HFF-Myc (cell line): Measurements from ENCODE around the gene MED15.
"Not testable (repeated sequence)": the region's sequence is repeated elsewhere in the genome, so short reads cannot be mapped to it uniquely, and the experiment has no call there.

Experiments
- DNase-seq: peaks from one replicate; pipeline ENCODE4 v3.0.0-alpha.2; 2011; ENCODE audit warnings: low read depth; ENCODE audit errors: extremely low read depth
- H3K4me3 ChIP-seq: replicated peaks from 2 replicates; pipeline ENCODE4 v1.5.1; 2011; ENCODE audit warnings: low read depth, mild to moderate bottlenecking, control low read depth, low read length
- TF ChIP-seq, protein P1 (sequence below): IDR thresholded peaks from 2 replicates; pipeline ENCODE4 v1.5.1; 2012; ENCODE audit warnings: mild to moderate bottlenecking, low read depth, low read length, control low read depth; ENCODE audit errors: missing control alignments

The MED15 gene

DNA sequence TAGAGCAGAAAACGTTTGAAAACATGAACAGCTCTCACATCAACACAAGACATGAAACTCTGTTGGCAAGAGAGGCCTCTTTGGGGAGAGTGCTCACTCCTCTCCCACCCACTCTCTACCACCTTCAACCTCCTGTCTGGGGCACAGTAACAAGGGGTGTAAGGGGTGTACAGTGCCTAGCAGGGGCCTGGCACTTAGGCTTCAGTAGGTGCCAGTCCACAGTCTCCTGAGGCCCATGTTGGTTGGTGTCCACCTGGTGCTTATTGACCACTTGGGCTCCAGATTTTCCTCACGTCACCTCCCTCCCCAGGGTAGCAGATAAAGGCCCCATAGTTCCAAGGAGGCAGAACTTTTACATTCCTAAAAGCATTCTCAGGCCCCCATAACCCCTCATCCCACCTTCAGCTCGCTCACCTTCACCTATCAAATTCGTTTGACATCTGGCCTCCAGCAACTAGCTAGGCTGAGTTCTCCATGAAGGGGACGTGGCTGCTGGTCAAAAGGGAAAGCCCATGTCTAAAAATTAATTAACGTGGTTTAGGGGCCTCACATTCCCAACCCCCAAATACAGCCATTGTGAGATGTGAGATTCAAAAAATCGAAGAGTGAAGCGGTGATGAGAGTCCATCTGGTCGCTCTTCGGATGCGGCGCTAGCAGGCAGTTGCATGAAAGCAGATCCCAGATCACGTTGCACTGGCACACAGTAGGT is 712 bp upstream of the MED15 start:
- DNase-seq, result no peak
- H3K4me3 ChIP-seq, result peak overlapping the region; percentile 97
- TF ChIP-seq, protein P1, sequence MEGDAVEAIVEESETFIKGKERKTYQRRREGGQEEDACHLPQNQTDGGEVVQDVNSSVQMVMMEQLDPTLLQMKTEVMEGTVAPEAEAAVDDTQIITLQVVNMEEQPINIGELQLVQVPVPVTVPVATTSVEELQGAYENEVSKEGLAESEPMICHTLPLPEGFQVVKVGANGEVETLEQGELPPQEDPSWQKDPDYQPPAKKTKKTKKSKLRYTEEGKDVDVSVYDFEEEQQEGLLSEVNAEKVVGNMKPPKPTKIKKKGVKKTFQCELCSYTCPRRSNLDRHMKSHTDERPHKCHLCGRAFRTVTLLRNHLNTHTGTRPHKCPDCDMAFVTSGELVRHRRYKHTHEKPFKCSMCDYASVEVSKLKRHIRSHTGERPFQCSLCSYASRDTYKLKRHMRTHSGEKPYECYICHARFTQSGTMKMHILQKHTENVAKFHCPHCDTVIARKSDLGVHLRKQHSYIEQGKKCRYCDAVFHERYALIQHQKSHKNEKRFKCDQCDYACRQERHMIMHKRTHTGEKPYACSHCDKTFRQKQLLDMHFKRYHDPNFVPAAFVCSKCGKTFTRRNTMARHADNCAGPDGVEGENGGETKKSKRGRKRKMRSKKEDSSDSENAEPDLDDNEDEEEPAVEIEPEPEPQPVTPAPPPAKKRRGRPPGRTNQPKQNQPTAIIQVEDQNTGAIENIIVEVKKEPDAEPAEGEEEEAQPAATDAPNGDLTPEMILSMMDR, result no peak

DNA sequence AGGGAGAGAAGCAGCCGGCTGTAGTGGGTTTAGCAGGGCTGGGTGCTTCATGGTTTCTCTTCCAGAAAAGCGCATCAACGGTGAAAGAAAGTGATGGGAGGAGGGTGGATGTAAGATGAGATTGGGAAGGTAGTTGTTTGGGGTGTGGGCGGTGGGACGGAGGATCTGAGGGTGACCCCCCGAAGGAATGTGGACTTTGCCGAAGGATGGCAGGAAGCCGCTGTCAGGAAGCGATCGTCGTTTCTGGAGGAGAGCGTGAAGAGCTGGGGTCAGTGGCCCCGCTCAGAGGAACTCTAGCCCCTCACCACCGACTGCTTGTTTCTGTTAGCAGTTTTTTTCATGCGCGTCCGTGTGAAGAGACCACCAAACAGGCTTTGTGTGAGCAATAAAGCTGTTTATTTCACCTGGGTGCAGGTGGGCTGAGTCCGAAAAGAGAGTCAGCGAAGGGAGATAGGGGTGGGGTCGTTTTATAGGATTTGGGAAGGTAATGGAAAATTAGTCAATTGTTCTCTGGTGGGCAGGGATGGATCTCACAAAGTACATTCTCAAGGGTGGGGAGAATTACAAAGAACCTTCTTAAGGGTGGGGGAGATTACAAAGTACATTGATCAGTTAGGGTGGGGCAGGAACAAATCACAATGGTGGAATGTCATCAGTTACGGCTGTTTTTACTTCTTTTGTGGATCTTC is 801 bp downstream of the MED15 start:
- DNase-seq, result not testable (repeated sequence)
- peak overlapping the region; percentile 97 for H3K4me3 ChIP-seq

DNA sequence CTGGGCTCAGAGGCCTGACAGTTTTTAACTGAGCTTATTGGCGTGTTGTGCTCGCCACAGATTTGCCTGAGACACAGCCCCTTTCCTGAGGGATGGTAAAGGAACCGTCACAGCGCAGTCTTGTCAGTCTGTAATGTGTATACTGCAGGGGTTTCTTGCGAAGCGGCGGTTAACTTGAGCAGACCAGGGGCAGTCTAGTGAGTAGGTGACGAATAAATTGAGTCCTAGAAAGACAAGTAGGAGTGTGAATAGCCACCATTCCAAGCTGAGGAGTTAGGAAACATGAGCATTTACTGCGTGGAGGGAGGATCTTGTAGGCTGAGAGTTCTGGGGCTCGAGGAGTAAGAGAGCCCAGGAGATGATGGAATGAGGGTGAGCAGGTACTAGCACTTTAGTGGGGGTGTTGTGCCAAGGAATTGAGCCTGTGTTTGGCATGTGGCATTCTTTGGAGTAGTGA is 1.4 kb downstream of the MED15 start:
- DNase-seq, result no peak
- H3K4me3 ChIP-seq, result peak overlapping the region; percentile 97
- TF ChIP-seq, protein P1, result no peak

DNA sequence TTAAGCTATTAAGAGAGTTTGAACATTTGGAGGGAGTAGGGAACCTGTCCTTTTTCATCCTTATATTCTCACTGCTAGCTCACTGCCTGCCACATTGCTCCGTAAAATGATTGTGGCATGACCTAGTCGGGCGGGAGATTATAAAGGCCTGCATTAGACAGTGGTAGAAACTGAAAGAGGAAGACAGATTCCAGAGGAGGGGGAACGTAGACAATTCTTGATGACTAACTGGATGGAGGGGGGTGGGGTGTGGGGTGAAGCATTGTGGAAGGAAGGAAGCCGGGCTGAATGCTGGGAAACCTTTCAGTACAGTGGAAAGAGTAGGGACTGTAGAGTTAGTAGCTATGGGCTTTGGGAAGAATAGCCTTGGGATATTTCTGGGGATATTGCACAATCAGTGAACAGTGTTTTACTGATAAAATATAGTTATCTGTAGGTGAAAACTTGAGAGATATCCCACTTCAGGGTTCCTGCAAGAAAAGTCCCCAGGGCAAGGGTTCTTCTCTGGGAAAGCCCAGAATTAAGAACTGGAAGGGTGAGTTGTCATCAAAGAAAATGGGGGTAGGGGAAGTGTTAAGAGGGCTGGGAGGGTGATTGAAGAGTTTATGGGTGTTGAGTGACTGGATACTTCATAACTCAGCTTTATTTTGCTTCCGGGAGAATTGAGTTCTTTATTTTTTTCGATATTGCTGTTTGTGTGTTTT is 2.1 kb downstream of the MED15 start:
- TF ChIP-seq, protein P1, result no peak
- peak; percentile 78 for DNase-seq
- peak overlapping the region; percentile 97 for H3K4me3 ChIP-seq

DNA sequence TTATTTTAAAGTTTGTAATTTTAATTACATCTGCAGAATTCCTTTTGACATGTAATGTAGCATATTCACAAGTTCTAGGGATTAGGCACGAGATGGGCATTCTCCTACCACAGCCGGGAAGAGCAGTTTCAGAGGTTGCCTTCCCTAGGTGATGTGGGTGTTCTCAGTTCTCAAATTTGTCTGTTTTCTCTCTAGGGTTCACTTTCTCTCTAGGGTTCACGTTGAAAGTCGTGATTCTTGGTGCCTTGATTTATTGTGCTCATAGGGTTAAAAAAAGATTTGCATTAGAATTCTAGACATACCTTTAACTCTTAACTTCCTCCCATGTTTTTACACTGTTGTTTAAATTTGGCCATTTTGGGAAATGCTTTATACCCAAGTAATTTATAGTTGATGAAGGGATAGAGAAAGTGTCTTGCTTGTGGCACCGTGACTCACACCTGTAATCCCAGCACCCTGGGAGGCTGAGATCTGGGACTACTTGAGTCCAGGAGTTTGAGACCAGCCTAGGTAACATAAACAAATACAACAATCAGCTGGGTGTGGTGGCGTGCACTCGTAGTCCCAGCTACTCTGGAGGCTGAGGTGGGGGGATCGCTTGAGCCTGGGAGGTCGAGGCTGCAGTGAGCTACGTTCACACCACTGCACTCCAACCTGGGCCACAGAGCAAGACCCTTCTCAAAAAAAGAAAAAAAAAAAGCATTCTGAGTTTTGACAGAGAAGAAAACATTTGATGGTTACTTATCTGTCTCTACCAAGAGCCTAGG is 3.6 kb downstream of the MED15 start:
- TF ChIP-seq, protein P1, result no peak
- no peak overlapping the region for H3K4me3 ChIP-seq
- no peak for DNase-seq

DNA sequence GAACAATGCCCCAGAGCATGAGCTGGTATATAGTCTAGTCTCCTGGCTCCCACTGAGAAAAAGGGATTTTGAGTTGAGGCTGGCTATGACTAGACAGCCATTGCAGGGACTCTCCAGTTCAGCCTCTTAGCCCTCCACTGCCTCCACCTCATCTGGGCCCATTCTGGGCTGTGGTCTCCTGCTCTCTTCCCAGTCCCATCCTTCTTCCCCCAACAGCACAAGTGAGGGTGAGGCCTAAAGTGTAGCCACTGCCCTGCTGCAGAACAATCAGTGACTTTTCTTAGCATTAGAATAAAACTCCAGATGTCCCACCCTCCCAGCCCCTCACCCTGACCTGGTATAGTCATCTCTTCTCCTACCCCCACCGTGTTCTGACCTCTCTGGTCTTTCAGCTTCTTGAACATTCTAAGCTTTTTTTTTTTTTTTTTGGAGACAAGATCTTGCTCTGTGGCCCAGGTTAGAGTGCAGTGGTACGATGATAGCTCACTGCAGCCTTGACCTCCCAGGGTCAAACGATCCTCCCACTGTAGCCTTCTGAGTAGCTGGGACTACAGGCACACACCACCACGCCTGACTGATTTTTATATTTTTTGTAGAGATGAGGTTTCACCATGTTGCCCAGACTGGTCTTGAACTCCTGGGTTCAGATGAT is 4.3 kb downstream of the MED15 start:
- no peak for DNase-seq
- TF ChIP-seq, protein P1, result no peak
- H3K4me3 ChIP-seq, result no peak overlapping the region
